HG02943 (cell line): ENCODE data around the gene GPR155.
"Not testable (repeated sequence)": the region's sequence is repeated elsewhere in the genome, so short reads cannot be mapped to it uniquely, and the experiment has no call there.

ENCODE experiments used
- ATAC-seq: cut with Tn5 transposase; IDR thresholded peaks from one replicate; pipeline ENCODE4 v1.9.1; 2021; ENCODE audit warnings: mild to moderate bottlenecking, low read depth, moderate library complexity; ENCODE audit not compliant: unreplicated experiment

Gene GPR155

DNA sequence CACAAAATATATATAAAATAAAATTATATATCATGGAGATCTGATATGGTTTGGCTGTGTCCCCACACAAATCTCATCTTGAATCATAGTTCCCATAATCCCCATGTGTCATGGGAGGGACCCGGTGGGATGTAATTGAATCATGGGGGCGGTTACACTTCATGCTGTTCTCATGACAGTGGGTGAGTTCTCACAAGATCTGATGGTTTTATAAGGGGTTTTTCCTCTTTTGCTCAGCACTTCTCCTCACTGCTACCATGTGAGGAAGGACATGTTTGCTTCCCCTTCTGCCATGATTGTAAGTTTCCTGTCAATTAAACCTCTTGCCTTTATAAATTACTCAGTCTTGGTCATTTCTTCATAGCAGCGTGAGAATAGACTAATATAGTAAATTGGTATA, 98.1 kb downstream of the GPR155 start:
- not testable (repeated sequence) for ATAC-seq

DNA sequence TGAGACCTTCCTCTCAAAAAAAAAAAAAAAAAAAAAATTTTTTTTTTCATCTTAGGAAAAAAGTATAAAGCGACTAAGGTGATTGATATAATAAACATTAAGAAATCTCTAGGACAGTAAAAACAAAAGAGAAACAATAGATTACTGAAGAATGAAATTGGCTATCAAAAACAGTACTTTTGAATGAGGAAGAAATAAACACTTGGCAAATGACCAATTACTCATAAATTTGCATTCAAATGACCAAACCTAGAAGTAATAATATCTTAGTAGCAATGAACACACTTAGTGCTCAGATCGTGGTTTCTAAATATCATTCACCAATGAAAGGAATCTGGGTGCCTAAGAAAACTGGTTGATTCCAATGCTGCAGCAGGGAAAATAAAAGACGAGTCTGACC, 101.6 kb downstream of the GPR155 start:
- no peak for ATAC-seq

DNA sequence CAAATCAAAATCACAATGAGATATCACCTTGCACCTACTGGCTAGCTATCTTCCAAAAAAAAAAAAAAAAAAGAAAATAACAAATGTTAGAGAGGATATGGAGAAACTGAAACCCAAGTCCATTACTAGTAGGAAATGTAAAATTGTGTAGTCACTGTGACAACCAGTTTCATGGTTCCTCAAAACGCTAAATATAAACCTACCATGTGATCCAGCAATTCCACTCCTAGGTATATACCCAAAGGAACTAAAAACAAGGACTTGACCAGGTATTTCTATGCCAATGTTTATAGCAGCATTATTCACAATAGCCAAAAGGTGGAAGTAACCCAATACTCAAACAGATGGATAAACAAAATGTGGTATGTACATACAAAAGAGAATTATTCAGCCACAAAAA, 103.0 kb downstream of the GPR155 start:
- ATAC-seq: no peak
